Measurements from ENCODE around the gene DCAF5.
"Not testable (repeated sequence)": the region's sequence is repeated elsewhere in the genome, so short reads cannot be mapped to it uniquely, and the experiment has no call there.

Gene DCAF5, protein sequence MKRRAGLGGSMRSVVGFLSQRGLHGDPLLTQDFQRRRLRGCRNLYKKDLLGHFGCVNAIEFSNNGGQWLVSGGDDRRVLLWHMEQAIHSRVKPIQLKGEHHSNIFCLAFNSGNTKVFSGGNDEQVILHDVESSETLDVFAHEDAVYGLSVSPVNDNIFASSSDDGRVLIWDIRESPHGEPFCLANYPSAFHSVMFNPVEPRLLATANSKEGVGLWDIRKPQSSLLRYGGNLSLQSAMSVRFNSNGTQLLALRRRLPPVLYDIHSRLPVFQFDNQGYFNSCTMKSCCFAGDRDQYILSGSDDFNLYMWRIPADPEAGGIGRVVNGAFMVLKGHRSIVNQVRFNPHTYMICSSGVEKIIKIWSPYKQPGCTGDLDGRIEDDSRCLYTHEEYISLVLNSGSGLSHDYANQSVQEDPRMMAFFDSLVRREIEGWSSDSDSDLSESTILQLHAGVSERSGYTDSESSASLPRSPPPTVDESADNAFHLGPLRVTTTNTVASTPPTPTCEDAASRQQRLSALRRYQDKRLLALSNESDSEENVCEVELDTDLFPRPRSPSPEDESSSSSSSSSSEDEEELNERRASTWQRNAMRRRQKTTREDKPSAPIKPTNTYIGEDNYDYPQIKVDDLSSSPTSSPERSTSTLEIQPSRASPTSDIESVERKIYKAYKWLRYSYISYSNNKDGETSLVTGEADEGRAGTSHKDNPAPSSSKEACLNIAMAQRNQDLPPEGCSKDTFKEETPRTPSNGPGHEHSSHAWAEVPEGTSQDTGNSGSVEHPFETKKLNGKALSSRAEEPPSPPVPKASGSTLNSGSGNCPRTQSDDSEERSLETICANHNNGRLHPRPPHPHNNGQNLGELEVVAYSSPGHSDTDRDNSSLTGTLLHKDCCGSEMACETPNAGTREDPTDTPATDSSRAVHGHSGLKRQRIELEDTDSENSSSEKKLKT

DNA sequence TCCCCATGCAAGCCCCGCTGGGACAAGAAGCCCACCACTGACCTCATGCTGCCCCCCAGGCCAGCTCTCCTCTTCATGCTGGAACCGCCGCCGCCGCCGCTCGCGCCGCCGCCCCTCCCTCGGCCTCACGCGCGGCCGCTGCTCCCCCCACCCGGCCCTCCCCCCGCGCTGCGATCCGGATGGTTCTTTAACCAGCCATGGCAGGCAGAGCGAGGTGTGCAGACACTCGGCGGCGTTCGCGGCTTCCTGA lies at the start of gene DCAF5:
Gene DCAF5 (minus strand): TSS at position 218 of the 250 bp plus-strand sequence. CDS start 141 bp downstream, at position 77.
- peak in 1 of 2 experiments; percentile 89 for DNase-seq

DNA sequence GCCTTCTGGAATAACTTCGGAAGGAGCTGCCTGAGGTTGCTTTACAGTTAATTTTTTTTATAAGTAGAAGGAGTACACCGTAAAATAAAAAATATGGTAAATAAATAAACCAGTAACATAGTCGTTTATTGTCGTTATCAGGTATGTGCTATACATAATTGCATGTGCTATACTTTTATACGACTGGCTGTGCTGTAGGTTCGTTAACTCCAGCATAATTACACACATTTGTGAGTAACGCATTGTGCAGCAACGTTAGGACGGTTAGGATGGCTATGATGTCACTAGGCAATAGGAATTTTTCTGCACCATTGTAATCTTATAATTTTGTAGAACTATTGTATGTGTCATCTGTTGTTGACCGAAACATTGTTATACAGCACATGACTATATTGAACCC lies 46.9 kb upstream of the DCAF5 start:
- no peak for DNase-seq

DNA sequence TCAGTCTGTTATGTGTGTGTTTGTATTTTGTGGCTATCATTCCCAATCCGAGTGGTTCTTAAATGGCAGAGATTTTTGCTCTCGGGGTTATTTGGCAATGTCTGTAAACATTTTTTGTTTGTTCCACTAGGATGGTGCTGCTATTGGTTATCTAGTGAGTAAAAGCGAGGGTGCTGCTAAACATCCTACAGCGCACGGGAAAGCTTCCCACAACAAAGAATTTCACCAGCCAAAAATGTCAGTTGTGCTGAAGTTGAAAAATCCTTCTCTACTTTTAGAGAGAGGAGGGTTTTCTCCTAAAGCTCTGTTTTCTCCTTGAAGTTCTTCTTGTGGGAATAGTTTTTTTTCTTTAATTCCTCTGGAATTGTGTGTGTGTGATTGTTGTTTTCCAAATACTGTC lies 40.8 kb upstream of the DCAF5 start:
- no peak for DNase-seq

DNA sequence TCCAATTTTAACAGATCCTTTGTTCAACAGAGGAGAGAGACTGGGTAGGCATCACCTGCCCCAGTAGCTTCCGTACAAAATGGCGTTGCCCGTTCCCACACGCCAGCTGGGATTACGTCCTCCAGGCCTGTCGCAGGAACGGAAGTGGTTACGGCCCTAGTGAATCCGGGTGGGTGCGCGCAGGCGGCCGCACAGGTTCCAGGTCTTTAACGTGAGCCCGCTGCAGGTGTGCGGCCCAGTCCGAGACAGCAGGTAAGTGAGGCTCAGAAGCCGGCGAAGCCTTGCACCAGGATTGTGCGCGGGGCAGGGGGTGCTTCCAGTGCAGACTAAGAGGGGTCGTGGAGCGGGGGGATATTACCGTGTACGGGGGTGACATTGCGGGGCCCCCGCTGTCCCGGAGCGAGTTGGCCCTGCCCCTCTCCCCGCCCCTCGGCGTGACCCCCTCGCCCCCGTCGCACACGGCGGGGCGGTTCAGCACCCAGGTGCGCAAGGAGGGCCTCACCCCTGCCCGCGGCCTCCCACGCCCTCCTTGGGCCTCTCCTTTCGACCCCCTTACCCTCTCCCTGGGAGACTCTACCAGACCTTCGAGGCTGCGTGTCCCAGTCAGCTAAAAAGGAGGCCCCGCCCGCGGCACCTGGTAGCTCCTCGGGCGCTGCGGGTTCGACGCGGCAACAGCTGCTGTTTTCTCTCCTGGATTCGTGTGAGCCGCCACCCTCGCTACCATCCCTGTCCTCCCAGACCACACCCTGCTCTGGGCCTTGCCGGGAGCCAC lies 38.6 kb upstream of the DCAF5 start, which contains the start of gene EXD2:
Gene EXD2 (plus strand): TSS at position 159 of the 772 bp plus-strand sequence. CDS start 17,973 bp downstream, outside the sequence.
- peak; percentile 65 to 66 for DNase-seq

DNA sequence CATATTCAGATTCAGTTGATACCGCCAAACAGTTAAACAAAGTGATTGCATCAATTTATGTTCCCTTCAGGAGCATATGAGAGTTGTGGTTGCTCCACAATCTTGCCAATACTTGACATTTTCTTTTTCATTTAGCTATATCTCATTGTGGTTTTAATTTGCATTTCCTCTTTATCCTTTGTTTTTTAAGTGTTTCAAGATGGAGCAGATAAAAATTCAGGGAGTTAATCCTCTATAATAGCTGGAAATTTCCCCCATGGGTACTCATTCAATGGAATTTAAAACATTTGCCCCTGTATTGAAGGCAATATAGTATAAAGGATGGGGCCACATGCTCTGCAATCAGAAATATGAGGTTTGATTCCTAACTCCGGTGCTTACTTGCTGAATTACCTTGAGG lies 37.3 kb upstream of the DCAF5 start:
- DNase-seq = no peak

DNA sequence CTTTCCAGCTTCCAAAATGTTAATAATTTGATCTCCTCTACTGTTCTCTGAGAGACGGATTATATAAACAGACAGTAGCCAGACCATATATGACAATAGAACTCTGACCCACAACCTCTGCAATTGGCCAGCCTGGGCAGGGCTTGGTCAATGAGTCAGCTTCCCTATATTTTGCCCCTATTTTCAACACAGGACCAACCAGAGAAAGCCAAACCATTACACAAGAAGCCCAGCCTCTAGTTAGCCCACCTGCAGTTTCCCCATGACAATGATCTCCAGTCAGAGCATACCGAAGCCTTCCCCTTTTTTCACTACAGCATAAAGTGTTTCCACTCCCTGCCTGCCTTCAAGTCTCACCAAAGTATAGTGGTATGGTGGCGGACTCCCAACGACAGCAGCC lies 30.8 kb upstream of the DCAF5 start:
- no peak for DNase-seq

DNA sequence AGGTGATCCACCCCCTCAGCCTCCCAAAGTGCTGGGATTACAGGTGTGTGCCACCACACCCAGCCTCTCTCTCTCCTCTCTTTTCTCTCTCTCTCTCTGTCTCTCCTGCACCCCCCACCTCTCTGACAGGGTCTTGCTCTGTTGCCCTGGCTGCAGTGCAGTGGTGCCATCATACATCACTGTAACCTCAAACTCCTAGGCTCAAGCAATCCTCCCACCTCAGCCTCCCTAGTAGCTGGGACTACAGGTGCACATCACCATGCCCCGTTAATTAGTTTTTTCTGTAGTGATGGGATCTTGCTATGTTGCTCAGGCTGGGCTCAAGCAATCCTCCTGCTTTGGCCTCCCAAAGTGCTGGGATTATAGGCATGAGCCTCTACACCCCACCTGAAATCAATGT lies 29.7 kb upstream of the DCAF5 start:
- not testable (repeated sequence) for DNase-seq

DNA sequence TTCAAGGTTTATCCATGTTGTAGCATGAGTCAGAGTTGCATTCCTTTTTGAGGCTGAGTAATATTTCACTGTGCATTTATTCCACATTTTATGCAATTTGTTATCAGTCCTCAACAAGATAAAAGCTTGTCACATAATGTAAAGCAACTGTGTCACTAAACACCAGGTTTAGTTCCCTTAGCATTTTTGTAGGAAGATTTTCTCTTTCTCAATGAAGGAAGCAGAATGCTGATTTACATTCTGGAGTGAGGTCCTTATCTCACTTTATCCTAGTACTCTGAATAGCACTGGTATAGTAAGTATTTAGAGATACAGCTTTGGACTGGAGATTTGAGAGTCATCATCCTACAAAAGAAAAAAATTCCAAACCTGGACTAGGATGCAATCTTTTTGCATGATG lies 28.6 kb upstream of the DCAF5 start:
- DNase-seq = no peak

DNA sequence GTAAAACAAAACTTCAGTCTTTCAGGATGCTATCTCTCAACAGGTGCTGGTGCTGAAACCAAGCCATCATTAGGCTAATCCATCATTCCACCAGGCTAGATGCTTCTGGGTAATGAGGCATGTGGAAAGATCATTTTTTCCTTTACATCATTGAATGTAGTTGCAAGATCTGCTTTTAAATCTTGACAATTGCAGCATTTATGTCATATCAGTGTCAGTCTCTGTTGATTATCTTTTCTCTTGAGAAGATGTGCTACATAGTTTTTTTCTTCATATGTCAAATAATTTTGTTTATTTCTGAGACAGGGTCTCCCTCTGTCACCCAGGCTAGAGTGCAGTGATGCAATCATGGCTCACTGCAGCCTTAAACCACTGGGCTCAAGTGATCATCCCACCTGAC lies 22.2 kb upstream of the DCAF5 start:
- DNase-seq = no peak

DNA sequence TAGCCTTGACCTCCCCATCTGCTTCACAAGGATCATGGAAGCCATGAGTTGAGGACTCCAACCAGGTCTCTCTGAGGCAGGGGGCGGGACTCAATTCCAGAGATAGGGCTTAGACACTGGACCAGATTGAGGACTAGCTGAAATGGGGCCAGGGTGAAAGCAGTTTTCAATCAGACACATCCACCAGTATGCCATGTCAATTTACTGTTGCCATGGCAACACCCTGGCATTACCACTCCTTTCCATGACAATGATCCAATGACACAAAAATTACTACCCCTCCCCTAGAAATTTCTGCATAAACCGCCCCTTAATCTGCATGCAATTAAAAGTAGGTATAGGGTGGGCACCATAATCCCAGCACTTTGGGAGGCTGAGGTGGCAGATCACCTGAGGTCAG lies 18.6 kb upstream of the DCAF5 start:
- DNase-seq = no peak

DNA sequence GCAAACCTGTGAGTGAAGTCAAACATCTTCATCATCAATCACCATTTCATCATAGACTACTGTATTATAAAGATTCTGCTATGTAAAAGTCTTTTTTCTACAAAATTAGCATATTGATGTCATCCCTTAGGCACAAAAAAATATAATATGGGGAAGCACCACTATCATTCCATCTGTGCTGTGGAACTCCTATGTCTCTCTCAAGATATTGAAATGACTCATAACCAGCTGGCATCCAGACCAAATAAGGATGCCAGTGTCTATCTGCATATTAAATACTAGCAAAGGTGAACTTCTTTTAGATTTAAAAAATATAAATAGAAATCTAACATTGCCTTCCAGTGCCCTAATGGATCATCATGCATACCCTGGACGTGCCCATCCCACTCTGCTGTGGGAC lies 17.9 kb upstream of the DCAF5 start:
- DNase-seq = no peak

DNA sequence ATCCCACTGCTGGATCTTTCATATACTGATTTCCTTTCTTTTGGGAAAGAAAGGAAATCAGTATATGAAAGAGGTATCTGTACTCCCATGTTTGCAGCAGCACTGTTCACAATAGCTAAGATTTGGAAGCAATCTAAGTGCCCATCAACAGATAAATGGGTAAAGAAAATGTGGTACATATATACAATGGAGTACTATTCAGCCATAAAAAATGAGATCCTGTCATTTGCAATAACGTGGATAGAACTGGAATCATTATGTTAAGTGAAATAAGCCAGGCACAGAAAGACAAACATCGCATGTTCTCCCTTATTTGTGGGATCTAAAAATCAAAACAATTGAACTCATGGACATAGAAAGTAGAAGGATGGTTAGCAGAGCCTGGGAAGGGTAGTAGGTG lies 12.9 kb upstream of the DCAF5 start:
- not testable (repeated sequence) for DNase-seq

DNA sequence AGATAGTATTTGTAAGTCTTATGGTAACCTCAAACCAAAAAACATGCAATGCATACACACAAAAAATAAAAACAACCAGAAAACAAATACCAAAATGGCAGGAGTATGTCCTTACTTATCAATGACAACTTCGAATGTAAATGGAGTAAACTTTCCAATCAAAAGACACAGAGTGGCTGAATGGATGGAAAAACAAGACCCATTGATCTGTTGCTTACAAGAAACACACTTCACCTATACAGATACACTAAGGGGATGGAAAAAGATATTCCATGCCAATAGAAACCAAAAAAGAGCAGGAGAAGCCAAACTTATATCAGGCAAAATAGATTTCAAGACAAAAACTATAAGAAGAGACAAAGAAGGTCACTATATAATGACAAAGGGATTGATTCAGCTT lies 8.7 kb upstream of the DCAF5 start:
- DNase-seq = no peak

DNA sequence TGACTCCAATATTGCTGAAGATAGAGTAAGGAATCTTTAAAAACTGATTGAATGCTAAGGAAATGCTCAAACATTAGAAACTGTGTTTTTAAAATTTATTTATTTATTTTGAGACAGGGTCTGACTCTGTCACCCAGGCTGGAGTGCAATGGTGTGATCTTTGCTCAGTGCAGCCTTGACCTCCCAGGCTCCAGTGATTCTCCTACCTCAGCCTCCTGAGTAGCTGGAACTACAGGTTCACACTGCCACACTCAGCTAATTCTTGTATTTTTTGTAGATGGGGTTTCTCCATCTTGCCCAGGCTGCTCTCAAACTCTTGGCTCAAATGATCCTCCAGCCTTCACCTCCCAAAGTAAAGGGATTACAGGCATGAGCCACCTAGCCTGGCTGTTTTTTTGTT lies 3.3 kb upstream of the DCAF5 start:
- no peak for DNase-seq

DNA sequence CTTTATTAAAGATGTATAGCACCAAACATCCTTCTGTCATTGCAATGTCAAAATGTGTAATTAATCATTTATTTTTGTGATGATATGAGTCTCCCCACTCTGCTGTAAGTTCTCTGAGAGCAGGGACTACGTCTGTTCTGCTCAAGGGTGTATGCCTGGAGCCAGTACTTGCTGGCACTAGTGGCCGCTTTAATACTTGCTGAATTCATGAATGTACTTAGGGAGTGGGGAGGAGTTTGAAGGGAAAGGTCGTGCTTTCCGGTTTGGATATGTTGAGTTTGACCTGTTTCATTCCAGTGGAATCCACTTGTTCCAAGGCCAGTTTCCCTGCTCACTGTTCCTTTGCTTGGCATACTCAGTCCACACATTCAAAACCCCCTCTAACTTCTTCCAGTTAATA lies 1.9 kb upstream of the DCAF5 start:
- no peak for DNase-seq

DNA sequence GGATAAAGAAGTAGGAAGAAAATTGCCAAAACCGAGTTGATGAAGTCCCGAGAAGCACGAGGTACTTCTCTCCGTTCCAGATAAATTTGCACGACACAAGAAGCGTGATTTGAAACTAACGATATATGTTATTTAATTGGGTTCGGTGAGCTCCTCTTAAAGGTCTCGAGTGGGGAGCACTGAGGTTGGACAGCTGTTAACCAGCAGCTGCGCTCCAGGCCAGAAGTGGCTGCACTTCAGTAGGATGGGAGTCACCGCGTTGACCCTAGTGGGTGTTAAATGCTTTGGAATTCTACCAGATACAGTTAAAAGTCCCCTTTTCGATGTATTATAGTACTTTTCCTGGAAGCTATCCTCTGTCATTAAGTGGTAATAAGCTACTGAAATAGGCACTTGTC lies 953 bp upstream of the DCAF5 start:
- DNase-seq = no peak

DNA sequence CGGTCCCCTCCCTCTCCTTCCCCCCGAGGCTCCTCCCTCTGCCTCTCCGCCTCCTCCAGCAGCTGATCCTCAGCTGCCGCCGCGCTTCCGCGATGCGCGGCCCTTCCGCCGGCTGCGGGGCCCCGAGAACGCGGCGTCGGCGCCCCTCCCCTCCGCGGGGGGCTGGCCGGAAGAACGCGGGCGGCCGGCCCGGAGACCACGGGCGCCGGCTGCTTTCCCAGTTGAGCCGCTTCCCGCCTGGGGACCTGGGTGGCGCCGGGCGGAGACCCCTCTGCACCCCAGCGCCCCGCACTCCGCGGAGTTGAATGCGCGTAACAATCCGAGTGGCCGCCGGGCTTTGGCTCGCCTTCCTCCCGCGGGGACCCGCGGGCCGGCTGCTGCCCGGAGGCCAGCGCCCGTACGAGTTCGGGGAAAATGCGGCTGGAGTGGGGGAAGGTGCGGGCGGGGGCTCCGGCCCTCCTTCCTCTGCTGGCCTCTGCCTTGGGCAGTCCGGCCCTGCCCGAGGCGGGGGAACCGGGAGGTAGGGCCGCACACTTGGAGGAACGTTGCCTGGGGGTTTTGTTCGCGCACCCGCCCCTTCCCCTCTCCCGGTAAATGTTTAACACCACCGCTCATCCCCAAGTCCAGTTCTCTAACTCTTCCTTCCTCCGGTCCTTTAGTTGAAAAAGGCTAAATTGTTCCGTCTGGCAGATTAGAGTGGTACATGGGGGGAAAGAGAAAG lies 393 bp upstream of the DCAF5 start:
- DNase-seq = peak in 1 of 2 experiments; percentile 92

DNA sequence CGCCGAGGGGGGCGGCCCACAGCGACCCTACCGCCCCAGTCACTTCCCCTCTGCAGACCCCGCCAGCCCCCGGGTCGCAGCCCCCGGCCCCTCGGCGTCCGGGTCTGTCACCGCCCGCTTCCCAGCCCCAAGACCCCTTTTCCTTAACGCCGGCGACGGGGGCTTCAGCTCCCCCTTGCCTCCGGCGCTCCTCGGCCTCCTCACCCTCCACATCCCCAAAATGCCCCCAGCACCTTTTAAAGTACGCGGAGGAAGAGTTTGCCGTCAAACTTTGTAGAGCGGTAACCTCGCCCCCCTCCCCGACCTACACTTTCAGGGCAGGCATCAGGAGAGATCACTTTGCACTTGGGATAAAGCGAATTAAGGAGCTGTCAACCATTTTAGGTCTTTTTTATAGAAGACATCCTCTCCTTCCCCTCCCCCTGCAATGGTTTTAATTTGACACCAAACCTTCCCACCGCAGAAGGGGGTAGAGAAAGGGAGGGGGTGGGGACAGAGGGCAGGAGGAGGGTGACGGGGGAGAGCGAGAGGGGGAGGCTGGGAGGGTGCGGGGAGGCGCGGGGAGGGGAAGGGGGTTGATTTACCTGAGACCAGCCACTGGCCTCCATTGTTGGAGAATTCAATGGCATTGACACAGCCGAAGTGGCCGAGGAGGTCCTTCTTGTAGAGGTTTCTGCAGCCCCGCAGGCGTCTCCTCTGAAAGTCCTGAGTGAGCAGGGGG lies 578 bp downstream of the DCAF5 start:
- peak; percentile 44 to 46 for DNase-seq

DNA sequence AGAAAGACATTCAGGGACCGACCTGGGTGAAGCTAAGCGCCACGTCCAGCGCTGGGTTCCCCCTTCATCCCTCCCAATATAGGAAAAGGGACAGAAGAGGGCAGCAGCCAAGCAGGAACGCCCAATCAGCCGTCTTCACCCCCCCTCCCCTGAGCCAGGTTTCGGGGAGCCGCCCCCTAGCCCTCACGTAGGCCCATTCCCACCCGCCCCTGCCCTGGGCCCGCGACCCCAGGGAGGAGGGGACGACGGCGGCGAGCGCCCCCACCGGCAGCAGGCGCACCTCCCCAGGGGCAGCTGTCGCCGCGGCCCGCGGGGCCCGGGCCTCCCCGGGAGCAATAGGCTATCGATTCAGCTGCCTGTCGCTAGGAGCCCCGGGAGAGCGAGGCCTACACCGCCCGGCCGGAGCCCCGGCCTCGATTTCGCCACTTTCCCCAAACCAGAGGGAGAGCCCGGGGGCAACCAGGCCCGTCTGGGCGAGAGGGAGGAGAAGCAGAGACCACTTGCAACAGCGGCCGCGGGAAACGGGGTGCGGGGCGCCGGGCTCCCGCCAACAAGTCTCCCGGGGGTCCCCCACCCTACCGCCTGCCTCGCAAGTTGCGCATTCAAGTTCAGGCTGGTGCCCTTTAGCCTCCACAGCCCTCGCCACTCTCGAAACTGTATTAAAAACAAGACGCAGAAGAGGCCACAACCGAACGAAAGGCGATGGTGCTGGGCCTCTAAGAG lies 1.3 kb downstream of the DCAF5 start:
- peak; percentile 77 to 79 for DNase-seq

DNA sequence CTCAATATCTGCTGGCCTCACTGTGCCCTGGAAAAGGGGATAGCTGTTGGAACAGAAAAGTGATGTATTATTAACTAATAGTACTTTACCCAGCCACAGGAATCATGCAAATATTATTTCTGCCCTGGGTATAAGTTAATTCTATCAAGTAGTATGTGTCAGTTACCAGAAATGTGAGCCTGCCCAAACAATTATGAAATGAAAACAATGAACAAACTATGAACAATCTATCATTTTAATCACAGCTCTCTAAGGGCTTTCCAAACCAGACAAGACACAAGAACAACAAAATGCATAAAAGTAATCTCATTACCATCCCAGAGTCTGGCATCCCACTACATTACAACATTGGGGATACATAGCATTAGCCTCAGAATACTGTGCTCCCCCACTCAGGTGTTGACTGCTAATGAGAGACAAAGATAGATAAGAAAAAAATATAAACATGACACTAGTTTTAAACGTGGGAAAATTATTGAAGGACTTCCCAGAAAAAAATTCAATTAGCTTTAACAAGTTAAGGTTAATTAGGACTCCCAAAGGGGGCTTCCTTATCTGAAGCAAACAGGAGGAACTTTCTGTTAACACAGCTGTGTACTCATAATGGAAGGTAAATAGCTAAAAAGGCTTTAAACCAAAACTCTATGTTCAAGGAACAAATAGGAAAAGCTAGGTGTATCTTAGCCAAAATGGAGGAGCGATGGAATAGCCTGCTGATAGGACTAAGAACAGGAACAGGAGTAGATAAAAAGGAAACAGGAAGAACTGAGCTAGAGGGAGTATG lies 3.3 kb downstream of the DCAF5 start:
- no peak for DNase-seq

Measured in stimulated activated CD4-positive, alpha-beta T cell treated with anti-CD3 and anti-CD28 coated beads, Interleukin-4, amount 100 ng/mL, for 4 hours (primary cell).